Keratinocyte (primary cell): ENCODE data around the gene CLK4. TPM values are rescaled to one million over a fixed set of nuclear protein-coding genes. Genes with fewer than 3 reads are reported as not detected.

Experiments
- DNase-seq: peaks from one replicate; pipeline ENCODE4 v3.0.0-alpha.2; 2011; ENCODE audit warnings: low read depth, missing footprints, low spot score
- FAIRE-seq: peaks from 2 replicates; lab custom pipeline; 2011; peaks lifted over from hg19 to GRCh38; lab: Jason Lieb, UNC
- H2AFZ ChIP-seq: 2 replicates; pipeline ENCODE4 v1.6.0; 2012; ENCODE audit warnings: low read length, control low read depth, inconsistent platforms; ENCODE audit not compliant: control insufficient read depth
- H3K27ac ChIP-seq: 2 replicates; pipeline ENCODE4 v1.5.1; 2011; ENCODE audit warnings: low read length; ENCODE audit not compliant: control insufficient read depth, insufficient read depth
- H3K27me3 ChIP-seq: 3 replicates; pipeline ENCODE4 v1.6.0; 2011; ENCODE audit warnings: low read length; ENCODE audit not compliant: control insufficient read depth, insufficient read depth; ENCODE audit errors: extremely low read depth
- H3K36me3 ChIP-seq, 2 experiments: 2 replicates in 1 of 2; 3 replicates in 1 of 2; pipeline ENCODE4 v1.5.1; 2011; ENCODE audit warnings: low read length in 2 of 2, mild to moderate bottlenecking in 1 of 2; ENCODE audit not compliant: control insufficient read depth in 2 of 2, insufficient read depth in 2 of 2; ENCODE audit errors: extremely low read depth in 1 of 2
- H3K4me1 ChIP-seq: 3 replicates; pipeline ENCODE4 v1.5.1; 2011; ENCODE audit warnings: low read length; ENCODE audit not compliant: control insufficient read depth, insufficient read depth; ENCODE audit errors: extremely low read depth
- H3K4me2 ChIP-seq: 3 replicates; pipeline ENCODE4 v1.6.0; 2011; ENCODE audit warnings: low read depth, low read length; ENCODE audit not compliant: control insufficient read depth, insufficient read depth; ENCODE audit errors: extremely low read depth
- H3K4me3 ChIP-seq, 3 experiments: fragments of 200-600 bp in 1 of 3; sonication (generic) in 1 of 3; 2 replicates in 2 of 3; 3 replicates in 1 of 3; pipeline ENCODE4 v1.5.1; 2011 to 2016; ENCODE audit warnings: low read length in 3 of 3, mild to moderate bottlenecking in 3 of 3, control low read depth in 2 of 3, inconsistent platforms in 1 of 3, low read depth in 1 of 3, mixed read lengths in 1 of 3, mixed run types in 1 of 3, moderate library complexity in 1 of 3; ENCODE audit not compliant: control insufficient read depth in 2 of 3, insufficient read depth in 2 of 3; ENCODE audit errors: extremely low read depth in 1 of 3
- H3K79me2 ChIP-seq: 2 replicates; pipeline ENCODE4 v1.6.0; 2012; ENCODE audit warnings: low read length; ENCODE audit not compliant: control insufficient read depth, insufficient read depth
- H3K9ac ChIP-seq: 3 replicates; pipeline ENCODE4 v1.6.0; 2011; ENCODE audit warnings: low read length; ENCODE audit not compliant: control insufficient read depth, insufficient read depth; ENCODE audit errors: extremely low read depth
- H3K9me1 ChIP-seq: 3 replicates; pipeline ENCODE4 v1.6.0; 2011; ENCODE audit warnings: low read length; ENCODE audit not compliant: control insufficient read depth, insufficient read depth; ENCODE audit errors: extremely low read depth
- H3K9me3 ChIP-seq: 2 replicates; pipeline ENCODE4 v1.5.1; 2012; ENCODE audit warnings: low read depth, low read length; ENCODE audit not compliant: control insufficient read depth
- H4K20me1 ChIP-seq: 3 replicates; pipeline ENCODE4 v1.6.0; 2011; ENCODE audit warnings: low read length; ENCODE audit not compliant: control insufficient read depth, insufficient read depth; ENCODE audit errors: extremely low read depth
- CTCF ChIP-seq, 3 experiments: IDR thresholded peaks in 1 of 3; conservative IDR thresholded peaks in 1 of 3; optimal IDR thresholded peaks in 1 of 3; 2 replicates in 2 of 3; 3 replicates in 1 of 3; pipeline versions ENCODE3 to v1.5.1; 2011; ENCODE audit warnings: low read length in 3 of 3, mild to moderate bottlenecking in 3 of 3, moderate library complexity in 2 of 3, control low read depth in 1 of 3, inconsistent platforms in 1 of 3; ENCODE audit not compliant: insufficient read depth in 2 of 3; ENCODE audit errors: extremely low read depth in 1 of 3
- EZH2 ChIP-seq: IDR thresholded peaks from one replicate; pipeline ENCODE4 v1.6.1; 2012; ENCODE audit warnings: inconsistent platforms, mild to moderate bottlenecking, low read length, moderate library complexity
- dilution Hi-C: fragments of 300-500 bp; cut with MboI; formaldehyde crosslinking; loops from one replicate; pipeline ENCODE4 v1.7.0; 2020; ENCODE audit warnings: low sequenced_read_pairs; ENCODE audit not compliant: extremely low pct_ligation_motif_present
- polyA plus RNA-seq, 5 experiments: library from polyadenylated mRNA; depleted of rRNA in 3 of 5; stranded (reverse) in 3 of 5; stranded (forward) in 1 of 5; unstranded in 1 of 5; fragments of >200 nt; gene quantifications; 1 replicate in 1 of 5; 2 replicates in 3 of 5; 3 replicates in 1 of 5; pipeline versions ENCODE4 v1.2.1 to v1.2.3, GENCODE V29; 2011 to 2012; ENCODE audit warnings: missing spikeins in 2 of 5, low read depth in 1 of 5, low replicate concordance in 1 of 5

CLK4 gene
- polyA plus RNA-seq, 1 donor (not counting 4 experiments of a cell fraction or from before 2014, with no cell fraction given), result 17.3 TPM

- Histone ChIP-seq H3K4me1 (no peaks in the 10 kb centered on the region), H3K27ac (no peak overlapping the region), H3K79me2 (no peaks in the 10 kb centered on the region), H4K20me1 (no peaks in the 10 kb centered on the region), H3K36me3 (no peaks in the 10 kb centered on the region), H3K27me3 (no peaks in the 10 kb centered on the region), H3K9me3 (no peaks in the 10 kb centered on the region), H3K4me3 (no peak overlapping the region), H3K9ac (no peak overlapping the region), H2AFZ (no peak overlapping the region), H3K9me1 (no peaks in the 10 kb centered on the region), H3K4me2 (no peak overlapping the region)
- FAIRE-seq, result no peak
- dilution Hi-C loops, result no loop called here
- DNase-seq, result no peak
- TF ChIP-seq CTCF (optimal IDR thresholded peaks at IDR 0.05 in 1 of 3, IDR thresholded peaks at IDR 0.05 in 1 of 3, conservative IDR thresholded peaks at IDR 0.05 in 1 of 3; ENCODE audit: extremely low read depth in 1 of 3, insufficient read depth in 2 of 3, low read length in 3 of 3), result no peak
- no peak for TF ChIP-seq EZH2
Observed at GRCh38 chr5:178569485-178569884, 57.4 kb downstream of the CLK4 start.

- H2AFZ ChIP-seq, result no peak overlapping the region
- no peaks in the 10 kb centered on the region for H3K36me3 ChIP-seq
- TF ChIP-seq EZH2, result no peak
- no peak for TF ChIP-seq CTCF (optimal IDR thresholded peaks at IDR 0.05 in 1 of 3, IDR thresholded peaks at IDR 0.05 in 1 of 3, conservative IDR thresholded peaks at IDR 0.05 in 1 of 3; ENCODE audit: extremely low read depth in 1 of 3, insufficient read depth in 2 of 3, low read length in 3 of 3)
- no peak overlapping the region for H3K27ac ChIP-seq
- no peak overlapping the region for H3K4me3 ChIP-seq
- DNase-seq, result no peak
- H3K9me1 ChIP-seq, result no peaks in the 10 kb centered on the region
- dilution Hi-C loops, result no loop called here
- H3K4me1 ChIP-seq, result no peaks in the 10 kb centered on the region
- H3K9me3 ChIP-seq, result no peaks in the 10 kb centered on the region
- H3K9ac ChIP-seq, result no peak overlapping the region
- no peak for FAIRE-seq
- no peaks in the 10 kb centered on the region for H3K27me3 ChIP-seq
- H3K79me2 ChIP-seq, result no peaks in the 10 kb centered on the region
- H3K4me2 ChIP-seq, result no peak overlapping the region
- no peaks in the 10 kb centered on the region for H4K20me1 ChIP-seq
Observed at GRCh38 chr5:178564811-178565550, 61.9 kb downstream of the CLK4 start.
